NCI-H2081 (cell line): ENCODE measurements around the gene MTUS2.

Experiments
- DNase-seq, 2 experiments: peaks; one replicate each; lab custom pipeline; 2025; lab: John Stamatoyannopoulos, UW

The MTUS2 gene

GRCh38 chr13:29239653-29240525 lies 419.8 kb downstream of the MTUS2 start:
- DNase-seq = no peak

DNA sequence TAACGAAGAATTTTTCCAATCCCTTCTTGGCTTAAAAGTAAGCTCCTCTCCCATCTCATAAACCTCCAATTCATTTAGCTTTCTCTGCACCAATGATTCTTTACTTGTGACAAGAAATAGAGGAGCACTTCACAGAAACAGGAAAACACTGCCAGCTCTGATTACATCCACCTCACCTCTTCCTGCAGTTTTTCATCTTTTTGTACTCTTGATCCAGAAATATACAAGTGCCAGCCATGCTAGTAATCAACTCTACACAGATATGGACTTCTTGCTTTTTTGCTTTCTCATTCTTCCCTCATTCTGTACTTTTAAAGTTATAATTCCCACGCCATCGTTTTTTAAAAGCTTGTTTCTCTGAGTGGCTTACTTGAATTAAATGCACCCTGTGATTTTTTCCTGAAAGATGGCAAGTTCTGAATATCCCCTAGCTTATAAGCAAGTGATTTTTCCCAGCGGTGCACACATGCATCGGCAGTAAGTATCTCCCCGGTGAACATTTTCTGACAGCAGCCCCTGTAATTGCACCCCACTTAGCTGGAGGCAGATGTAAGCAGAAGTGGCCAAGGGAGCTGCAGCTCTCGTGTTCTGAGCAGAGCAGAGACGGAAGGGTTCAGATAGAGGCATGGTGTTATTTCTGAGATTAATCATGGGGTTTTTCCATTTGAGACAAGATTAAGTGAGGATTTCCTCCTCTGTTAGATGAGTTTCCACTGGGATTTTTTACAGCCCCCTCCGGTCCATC lies 434.7 kb downstream of the MTUS2 start:
- DNase-seq = no peak

- no peak for DNase-seq
Measured at GRCh38 chr13:29255567-29255966, 435.4 kb downstream of the MTUS2 start.

DNA sequence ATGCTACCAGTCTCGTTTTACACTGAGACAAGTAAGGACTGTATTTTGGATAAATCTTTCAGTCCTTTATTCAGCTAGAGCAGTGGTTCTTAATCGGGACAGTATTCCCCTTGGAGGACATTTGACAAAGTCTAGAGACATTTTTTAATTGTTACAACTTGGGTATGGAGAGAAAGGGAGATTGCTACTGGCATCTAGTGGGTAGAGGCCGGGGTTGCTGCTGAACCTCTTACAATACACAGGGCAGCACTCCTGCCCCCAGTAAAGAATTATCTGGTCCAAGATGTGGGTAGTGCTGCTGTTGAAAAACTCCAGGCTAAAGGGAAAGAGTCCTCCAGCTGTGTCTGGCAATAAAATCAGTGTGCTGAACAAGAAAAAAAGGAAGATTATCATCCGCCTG lies 440.5 kb downstream of the MTUS2 start:
- no peak for DNase-seq

GRCh38 chr13:29266261-29266660 lies 446.1 kb downstream of the MTUS2 start:
- DNase-seq = no peak

- no peak for DNase-seq
Measured at GRCh38 chr13:29266756-29267733, 446.9 kb downstream of the MTUS2 start.

DNA sequence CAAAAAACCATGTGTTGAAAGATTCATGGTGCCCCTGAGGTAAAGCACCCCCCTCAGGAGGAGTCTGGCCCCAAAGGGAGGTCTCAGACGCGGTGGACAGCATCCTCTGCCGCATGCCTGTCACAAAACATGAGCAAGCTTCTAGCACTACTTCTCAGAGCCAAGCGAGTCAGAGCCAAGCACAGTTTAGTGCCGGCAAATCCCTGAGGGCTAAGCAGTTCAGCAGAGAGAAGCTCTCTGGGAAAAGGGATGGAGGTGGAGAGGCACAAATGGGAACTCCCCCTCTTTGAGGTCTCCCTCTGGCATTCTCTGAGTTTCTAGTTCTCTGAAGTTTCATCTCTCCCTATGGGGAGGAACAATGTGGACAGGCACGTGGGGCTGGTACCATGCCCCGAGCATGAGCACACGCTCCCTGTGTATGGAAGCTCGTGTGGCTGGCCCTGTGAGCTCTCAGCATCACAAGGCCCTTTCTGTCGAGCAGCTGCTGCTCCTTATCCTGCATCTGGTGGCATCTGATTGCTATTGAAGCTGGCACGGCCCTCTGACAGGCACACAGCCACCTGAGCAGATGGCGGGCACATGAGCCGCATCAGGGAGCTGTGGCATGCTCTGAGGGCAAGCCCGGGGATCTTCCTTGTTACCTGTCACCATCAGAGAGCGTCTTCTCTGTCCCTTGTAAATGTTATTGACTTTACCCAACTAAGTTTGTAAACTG lies 450.3 kb downstream of the MTUS2 start:
- DNase-seq = no peak

- no peak for DNase-seq
Measured at GRCh38 chr13:29271606-29272005, 451.5 kb downstream of the MTUS2 start.

- no peak for DNase-seq
Measured at GRCh38 chr13:29279356-29280254, 459.5 kb downstream of the MTUS2 start.

- DNase-seq = no peak
Measured at GRCh38 chr13:29281932-29282495, 461.9 kb downstream of the MTUS2 start.

DNA sequence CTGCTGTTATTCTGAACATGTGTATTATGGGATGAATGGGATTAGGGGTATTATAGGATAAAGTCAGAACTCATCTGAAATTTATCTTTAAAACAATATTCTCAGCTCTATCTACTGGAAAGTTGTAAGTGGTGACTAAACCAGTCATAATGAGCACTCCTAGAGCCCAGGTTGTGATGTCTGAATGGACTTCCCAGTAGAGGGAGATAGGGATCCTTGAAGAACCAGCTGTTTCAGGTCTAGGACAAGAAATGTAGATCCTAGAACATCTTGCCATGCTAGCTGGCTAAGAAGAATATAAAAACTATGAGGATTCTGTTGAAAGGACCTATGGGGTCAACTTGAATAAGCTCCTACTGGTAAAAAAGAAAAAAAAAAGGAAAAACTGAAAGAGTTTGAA lies 464.6 kb downstream of the MTUS2 start:
- no peak for DNase-seq

GRCh38 chr13:29287237-29287636 lies 467.1 kb downstream of the MTUS2 start:
- DNase-seq = no peak

GRCh38 chr13:29292045-29292444 lies 471.9 kb downstream of the MTUS2 start:
- DNase-seq = no peak

GRCh38 chr13:29294821-29295220 lies 474.7 kb downstream of the MTUS2 start:
- DNase-seq = no peak

DNA sequence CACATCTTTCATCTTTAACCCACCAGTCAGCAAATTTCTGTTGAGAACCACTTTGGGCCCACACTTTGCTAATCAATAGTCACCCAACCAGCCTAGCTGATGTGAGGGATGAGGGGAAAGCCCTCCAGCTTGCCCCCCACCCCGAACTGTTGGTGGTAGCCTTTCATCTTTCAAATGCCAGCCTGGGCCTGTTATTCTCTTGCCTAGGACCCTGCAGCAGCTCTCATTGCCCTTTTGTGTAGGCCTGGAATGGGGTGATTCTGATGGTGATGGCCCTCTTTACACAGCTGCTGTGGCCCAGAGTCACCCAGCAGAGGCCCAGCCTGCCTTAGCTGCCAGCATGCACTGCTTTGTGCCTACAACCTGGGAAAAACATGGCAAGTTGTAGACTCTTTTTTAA lies 480.9 kb downstream of the MTUS2 start:
- no peak for DNase-seq

DNA sequence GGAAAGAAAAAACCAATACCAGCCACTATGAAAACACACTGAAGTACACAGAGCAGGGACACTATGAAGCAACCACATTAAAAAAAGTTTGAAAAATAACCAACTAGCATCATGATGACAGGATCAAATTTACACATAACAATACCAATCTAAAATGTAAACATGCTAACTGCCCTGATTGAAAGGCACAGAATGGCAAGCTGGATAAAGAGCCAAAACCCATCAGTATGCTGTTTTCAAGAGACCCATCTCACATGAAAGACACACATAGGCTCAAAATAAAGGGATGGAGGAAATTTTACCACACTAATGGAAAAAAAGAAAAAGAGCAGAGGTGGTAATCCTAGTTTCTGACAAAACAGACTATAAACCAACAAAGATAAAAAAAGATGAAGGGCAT lies 484.0 kb downstream of the MTUS2 start:
- DNase-seq = no peak

DNA sequence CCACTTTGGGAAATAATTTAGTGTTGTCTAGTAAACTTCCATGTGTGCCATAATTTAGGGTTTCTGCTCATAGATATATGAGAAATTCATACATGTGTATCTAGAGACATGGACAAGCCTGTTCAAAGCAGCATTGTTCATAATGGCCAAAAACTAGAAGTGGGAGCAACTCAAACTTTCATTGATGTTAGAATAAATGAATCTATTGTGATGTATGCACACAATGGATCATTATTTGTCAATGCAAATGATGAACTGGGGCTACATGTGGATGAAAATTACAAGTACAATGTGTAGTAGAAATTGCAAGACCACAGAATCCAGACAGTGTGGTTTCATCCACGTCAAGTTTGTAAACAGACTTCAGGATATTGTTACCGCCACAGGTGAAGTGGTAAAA lies 490.7 kb downstream of the MTUS2 start:
- DNase-seq = no peak

GRCh38 chr13:29315847-29316246 lies 495.7 kb downstream of the MTUS2 start:
- no peak for DNase-seq

DNA sequence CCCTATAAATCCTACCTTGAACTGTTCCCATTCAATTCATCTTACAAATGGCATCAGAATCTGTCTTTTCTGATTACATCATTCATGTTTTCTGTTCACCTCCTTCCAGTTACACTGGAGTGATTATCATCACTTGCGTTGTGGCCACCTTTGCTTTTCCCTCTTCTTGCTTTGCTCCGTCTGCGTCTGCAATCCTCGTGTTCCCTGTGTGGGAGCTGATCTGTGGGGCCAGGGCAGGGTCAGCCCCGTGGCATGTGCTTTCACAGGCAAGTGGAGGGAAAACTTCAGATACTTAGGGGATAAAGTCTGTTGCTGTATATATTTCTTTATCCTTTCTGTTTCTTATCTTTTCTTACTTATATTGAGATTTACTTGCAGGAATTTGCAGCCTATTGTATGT lies 497.7 kb downstream of the MTUS2 start:
- no peak for DNase-seq

DNA sequence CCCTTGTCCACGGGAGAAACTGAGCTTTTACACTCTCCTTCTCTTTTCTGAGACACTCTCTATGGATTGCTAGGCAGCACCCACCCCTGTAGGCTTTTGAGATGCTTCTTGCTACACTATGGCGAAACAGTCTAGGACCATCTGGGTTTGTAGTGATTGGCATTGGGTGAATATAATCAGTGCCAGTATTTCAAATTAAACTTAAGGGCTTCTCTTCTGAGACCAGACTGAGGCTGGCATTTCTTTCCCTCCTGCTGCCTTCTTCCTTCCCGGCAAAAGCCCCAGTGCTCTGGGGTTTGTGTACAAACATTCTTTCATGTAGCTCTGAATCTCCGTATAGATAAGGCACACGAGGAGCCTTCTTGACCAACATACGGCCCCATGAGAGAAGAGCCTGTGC lies 498.6 kb downstream of the MTUS2 start:
- DNase-seq = no peak
